HG02884 (cell line): ENCODE data around the gene NES.

Source experiments
- ATAC-seq: cut with Tn5 transposase; IDR thresholded peaks from one replicate; pipeline ENCODE4 v1.9.1; 2021; ENCODE audit warnings: mild to moderate bottlenecking, moderate library complexity; ENCODE audit not compliant: unreplicated experiment

Gene NES

GRCh38 chr1:156676820-156677615 lies at the start of gene NES:
NES (minus strand) TSS chr1:156677407; CDS start chr1:156677264, 143 bp downstream.
- no peak for ATAC-seq

GRCh38 chr1:156726549-156727226 lies 49.5 kb upstream of the NES start:
- no peak for ATAC-seq

DNA sequence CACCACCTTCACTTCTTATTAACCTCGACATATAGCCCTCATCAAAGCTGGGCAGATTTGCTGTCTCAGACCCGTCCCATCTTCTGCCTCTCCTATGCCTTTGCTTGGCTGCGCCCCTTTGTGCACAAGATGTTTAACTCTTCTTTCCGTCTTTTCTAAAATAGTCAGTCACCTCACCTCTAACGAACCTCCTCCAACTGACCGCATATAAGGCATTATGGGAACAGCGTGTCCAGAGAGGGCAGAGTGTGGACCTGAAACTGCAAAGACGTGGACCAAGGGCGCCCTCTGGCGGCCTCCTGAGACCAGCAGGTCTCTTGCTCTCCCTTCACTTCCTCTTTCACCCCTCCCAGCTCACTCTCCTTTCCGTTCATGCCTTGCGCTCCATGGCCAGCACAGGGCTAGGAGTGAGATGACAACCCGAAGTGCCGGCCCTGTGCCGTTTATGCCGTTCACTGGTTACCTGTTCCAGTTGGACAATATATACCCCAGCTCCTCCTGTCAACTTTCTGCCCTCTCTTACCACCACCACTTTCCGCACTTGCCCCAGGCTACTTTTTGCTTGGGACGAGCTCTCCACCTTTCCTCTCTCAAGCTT lies 48.6 kb upstream of the NES start:
- ATAC-seq: no peak

DNA sequence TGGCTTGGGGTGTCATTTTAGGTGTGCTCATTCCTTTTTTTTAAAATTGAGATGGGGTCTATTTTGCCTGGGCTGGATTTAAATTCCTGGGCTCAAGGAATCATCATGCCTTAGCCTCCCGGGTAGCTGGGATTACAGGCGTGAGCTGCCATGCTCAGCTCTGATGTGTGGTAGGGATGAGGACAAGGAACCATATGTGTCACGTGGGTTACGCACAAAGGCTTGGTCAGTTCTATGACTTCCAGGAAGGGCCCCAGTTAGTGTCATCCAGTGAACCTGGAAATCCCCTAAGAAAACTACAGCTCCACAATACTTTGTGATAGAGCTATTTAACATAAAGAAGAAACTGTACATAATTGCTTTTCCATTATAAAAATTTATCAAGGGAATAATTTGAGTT lies 44.3 kb upstream of the NES start:
- ATAC-seq: no peak

DNA sequence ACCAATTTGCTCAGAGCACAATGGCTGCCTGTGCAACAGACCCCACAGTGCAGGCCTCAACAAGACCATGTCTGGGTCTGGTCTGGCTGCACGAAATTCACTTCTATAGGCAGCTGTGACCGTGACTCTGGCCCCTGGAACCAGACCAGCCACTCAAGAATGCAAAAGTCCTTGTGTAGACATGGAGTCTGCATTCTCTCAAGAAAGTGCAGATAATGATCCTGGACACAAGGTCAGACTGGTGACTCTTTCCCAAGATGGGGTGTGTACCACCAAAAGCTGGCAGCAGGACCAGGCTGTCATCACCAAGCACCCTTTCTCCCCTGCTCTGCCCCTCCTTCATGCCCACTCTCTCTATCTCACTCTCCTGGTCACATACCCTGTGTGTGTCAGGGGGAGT lies 43.9 kb upstream of the NES start:
- no peak for ATAC-seq

- no peak for ATAC-seq
Measured at GRCh38 chr1:156717351-156717750, 40.1 kb upstream of the NES start.

- no peak for ATAC-seq
Measured at GRCh38 chr1:156714830-156715229, 37.6 kb upstream of the NES start.

- no peak for ATAC-seq
Measured at GRCh38 chr1:156712626-156713025, 35.4 kb upstream of the NES start.

GRCh38 chr1:156711011-156711817 lies 34.0 kb upstream of the NES start:
- ATAC-seq: no peak

DNA sequence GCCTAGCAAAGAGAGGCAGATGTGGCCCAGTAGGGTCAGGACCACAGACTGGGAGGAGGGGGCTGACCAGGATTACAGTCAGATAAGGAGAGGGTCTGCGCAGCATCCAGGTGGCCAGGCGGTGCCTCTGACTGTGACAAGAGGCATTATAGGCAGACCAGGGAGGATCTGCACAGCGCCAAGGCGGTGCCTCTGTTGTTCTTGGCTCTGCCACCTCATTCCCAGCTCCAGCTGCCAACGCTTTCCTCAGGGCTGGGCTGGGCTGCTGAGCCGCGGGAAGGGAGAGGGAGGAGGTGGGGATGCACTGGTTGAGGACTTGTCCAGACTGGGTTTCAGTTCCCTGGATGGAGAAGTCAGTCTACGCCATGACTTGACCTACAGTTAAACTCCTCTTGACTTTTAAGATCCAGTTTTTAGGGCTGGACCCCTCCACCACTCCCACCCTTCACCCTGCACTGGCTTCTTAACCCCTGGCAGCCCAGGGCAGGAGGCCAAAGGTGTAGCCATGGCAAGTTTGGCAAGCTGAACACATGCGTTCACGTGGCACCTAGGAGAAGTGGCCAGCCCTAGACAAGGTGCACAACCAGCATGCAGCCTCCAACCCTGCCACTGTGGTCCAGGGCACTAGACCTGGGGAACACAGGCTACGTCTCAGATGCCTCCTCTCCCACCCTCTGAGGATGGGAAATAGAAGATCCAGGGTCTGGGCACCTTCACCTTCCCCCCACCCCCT lies 32.7 kb upstream of the NES start:
- no peak for ATAC-seq

GRCh38 chr1:156709031-156709430 lies 31.8 kb upstream of the NES start:
- ATAC-seq: no peak

DNA sequence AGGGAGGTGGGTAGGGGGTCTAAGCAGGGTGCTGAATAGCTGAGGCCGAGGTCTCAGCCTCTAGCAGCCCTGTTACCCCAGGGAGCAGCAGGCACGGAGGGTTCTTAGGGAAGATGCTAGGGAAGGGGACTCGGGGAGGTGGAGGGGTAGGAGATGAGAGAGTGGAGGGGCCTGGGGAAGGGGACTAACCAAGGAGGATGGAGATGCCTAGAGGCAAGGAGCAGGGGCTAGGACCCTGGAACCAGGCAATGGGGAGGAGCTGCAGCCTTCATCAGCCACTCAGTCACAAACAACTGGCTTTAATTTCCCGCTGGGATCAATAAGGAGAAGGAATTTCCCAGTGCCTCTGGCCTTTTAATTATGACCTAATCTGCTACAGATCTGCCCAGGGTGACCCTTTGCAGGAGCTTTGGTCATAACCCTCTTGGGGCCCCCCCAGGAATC lies 31.0 kb upstream of the NES start:
- no peak for ATAC-seq

DNA sequence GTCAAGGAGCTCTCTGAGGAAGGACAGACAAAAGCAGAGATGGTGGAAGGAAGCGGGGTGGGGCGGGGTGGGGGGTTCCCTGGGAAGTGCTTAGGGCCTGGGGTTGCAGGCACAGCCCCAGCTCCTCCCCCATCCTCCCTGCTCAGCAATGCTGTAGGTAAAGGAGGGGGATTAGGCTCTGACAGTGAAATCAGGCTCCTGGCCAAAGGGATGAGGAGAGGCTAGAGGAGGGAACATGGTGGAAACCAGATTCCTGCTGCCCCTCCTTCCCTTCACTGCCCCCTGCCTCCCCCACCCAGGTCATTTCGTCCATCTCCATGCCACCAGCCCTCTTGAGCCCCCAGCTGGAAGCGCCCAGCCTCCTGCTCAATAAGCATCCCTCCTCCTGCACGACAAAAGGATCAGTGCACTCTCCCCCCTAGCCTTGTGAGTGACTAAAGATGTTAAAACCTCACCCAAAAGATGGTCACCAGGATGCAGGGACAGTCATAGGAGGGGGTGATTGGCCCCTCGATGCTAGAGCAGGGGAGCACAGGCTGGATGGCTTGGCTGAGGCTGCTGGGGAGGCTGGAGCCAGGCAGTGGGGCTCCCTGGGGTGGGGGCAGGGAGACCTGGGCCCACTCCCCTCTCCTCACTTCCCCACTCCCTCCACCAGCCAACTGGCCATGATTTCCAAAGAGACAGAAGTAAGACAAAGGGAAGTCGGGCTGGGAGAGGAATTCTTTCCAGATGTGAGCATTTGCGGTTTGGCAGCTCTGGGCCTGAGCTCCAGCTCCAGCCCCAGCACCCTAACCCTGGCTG lies 30.4 kb upstream of the NES start:
- no peak for ATAC-seq

DNA sequence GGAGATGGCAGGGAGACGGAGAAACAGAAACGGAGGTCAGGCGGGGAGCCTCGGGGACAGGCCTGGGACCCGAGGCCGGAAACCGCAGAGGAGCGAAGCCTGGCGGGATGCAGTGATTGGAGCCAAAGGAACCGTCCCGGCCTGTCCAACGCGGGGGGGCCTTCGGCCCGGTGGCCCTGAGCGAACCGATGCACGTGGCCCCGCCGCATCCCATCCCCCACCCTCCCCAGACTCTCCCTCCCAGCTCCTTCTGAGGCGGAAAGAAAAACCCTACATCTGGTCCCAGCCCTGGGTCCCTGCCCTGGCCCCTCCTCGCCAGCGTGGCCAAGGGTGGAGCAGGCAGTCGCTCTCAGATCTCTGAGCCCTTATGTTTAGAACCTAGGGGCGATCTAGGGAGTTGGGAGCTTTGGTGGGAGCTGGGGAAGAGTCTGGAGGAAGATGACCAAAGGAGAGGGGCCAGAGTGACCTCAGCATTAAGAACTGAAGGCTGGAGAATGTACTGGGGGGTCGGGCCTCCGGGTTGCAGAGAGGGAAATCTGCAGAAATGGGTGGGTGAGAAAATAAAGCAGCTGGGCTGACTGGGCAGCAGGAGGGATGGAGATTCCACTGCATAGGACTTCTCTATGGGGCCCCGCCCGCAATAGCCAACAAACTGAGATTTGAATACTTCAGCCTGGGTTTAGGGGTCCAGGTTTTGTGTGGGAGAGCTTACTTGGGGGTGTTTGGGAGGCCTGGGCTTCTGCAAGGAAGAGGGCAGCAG lies 29.6 kb upstream of the NES start:
- ATAC-seq: no peak

DNA sequence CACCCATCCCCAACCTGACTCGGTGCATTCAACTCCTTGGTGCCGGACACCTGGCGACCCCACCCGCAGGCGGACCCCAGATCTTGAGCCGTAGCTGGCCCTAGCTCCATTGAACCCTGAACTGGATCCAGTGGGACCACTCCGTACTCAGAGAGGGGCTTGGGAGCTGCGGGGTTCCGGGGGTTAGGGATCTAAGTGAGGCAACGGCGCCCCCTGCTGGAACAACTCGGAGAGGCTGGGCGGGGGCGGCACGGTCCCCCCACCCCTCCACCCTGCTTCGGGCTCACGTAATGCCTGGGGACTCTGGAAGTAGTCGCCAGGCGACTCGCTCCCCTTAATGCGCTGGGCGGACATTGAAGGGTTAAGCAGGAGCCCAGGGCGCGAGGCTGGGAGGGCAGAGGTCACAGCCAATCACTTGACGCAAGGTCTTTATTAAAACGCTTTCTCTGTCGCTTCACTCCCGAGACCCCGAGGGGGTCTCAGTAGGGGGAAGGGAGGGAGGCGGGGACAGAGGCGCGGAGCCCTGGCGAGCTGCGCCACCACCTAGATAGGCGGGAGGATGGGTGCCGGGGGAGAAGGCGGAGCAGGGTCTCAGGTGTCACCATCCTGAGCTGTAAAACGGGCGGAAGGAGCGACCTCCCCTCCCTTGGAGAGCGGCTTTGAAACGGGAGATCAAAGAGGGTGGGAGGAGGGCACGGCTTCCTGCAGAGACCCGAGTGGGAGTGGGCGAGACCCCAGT lies 28.9 kb upstream of the NES start:
- no peak for ATAC-seq

- ATAC-seq: no peak
Measured at GRCh38 chr1:156705321-156705917, 28.2 kb upstream of the NES start, which contains the start of gene CRABP2. CRABP2 (minus strand) TSS chr1:156705583; CDS start chr1:156705446, 137 bp downstream.

GRCh38 chr1:156704930-156705320 lies 27.7 kb upstream of the NES start:
- no peak for ATAC-seq
